CD4-positive, alpha-beta T cell treated with Interleukin-21 for 1 hour (primary cell): ENCODE measurements around the gene MGLL.

Experiments
- DNase-seq: peaks from one replicate; pipeline ENCODE4 v3.0.0-alpha.2; 2020

Gene MGLL

DNA sequence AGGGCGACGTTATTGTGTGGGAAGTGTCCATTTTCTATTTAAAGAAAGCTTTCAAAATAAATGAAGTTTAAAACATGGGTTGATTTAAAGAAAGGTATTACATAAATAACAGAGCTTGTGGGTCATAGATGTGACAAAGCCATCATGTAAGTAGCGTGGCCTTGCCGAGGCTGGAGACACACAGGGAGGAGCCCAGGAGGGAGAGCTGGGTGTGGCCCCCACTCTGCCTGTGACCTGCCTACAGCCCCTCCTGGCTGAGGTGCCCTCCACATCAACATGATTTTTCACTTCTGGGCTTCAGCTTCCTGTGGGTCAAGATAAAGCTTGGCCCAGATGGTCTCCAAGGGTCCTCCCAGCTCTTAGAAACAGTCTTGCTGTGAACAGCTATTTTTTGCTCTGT lies 12.5 kb upstream of the MGLL start:
- no peak for DNase-seq

DNA sequence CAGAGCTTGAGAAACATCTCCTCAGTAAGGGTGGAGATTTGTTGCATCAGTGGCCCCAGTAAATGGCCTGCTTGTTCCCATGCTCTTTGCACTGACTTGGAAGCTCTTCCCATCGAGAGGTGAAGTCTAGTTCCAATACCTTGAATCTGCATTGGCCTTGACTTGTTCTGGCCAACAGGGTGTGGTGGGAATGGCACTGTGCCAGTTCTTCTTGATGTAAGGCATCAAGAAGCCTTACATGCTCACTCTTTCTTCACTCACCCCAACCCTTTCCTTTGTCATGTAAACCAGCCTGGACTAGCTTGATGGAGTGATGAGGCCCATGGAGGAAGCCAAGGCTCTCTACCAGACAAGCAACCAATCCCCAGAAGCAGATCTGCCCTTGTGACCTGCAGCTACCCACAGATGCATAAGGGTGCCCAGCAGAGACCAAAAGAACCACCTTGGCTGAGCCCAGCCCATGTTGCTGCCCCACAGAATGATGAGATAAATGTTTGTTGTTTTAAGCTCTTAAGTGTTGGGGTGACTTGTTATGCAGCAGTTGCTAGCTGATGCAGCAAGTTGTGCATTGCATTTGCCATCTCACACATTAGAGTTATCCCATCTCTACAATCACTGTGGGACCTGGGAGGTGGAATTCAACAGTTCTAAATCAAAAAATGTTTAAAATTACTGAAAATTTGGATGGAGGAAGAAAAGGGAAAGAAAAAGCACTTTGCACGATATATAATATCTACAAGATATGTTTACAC lies 11.1 kb upstream of the MGLL start:
- DNase-seq: no peak

DNA sequence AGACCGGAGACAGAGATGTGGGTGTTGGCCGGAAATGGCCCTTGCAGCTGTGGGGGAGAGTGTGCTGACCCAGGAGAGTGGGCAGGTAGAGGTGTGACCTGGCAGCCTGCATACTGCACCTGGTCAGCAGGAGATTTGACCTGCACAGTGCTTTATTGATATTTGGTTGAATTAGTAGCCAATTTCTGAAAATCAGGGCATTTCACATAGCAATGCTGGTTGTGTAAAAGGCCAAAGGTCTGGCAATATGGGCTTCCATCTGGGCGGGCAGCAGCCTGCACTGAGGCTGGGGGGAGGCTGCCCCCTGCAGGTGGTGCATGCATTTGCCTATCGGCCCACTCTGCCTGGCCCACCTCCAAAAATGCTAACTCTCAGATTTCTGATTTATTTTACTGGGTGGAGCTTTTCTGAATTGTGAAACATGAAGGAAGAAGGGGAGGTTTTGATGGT lies 9.4 kb upstream of the MGLL start:
- DNase-seq: peak; percentile 10

DNA sequence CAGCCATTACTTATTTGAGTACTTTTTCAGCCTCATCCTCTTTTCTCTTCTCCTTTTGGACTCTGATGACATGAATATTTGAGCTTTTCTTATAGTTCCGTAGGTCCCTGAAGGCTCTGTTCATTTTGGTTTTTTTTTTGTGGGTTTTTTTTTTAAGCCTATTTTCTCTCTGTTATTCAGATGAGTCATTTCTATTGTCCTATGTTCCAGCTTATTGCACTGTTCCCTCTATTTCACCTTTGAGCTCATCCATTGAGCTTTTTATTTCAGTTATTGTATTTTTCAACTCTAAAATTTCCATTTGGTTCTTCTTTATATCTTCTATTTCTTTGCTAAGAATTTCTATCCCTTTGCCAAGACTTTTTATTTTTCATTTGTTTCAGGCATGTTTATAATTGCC lies 7.2 kb upstream of the MGLL start:
- no peak for DNase-seq

DNA sequence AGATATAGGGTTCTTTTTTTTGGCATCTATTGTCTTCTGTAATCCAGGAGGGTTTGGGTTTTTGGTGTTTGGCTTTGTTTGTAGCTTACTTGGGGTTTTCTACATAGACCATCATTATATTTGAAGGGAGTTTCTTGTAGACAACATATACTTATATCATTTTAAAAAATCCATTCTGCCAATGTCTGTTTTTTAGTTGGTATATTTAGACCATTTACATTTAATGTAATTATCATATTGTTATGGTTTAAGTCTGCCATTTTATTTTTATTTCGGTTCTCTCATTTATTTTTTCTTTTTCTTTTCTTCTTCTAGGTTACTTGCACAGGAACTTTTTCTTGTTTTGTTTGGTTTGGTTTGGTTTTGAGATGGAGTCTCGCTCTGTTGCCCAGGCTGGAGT lies 5.5 kb upstream of the MGLL start:
- no peak for DNase-seq

DNA sequence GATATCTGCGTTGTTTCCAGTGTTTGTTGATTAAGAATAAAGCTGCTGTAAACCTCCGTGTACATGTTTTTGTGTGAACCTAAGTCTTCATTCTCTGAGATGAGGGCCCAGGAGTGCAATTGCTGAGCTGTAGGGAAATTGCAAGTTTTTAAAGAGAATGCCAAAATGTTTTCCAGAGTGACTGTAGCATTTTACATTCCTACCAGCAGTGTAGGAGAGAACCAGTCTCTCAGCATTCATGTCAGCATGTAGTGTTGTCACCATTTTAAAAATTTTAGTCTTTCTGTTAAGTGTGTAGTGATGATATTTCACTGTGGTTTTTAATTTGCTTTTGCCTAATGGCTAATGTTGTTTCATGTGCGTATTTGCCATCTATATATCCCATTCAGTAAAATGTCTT lies 3.4 kb upstream of the MGLL start:
- DNase-seq: no peak

DNA sequence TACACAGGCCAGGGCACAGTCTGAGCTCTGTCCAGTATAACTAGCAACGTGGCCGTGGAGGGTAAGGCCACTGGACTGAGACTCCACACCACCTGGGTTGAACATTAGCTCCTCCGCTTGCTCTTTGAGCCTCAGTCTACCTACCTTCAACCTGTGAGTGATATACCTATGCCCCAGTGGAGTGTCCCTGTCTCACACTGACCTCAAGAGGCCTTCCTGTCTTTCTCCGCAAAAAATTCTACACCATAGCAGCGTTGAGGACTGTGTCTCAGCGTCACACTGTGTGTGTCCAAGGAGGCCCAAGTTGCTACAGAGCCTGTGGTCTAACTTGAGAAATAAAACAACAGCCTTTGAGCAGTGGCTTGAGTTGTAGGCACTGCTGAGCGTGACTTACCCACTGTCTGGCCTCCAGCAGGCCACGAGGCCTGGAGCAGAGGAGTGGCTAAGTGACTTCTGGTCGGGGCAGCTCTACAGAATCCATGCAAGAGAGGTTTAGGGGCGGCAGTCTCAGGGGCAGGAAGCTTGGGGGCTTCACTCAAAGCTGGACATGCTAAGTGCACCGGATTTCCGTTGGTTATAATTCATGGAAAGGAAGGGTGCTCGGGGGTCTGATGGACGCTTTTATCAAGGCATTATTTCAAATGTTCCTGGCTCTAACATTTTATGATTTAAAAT lies 2.0 kb upstream of the MGLL start:
- DNase-seq: no peak

DNA sequence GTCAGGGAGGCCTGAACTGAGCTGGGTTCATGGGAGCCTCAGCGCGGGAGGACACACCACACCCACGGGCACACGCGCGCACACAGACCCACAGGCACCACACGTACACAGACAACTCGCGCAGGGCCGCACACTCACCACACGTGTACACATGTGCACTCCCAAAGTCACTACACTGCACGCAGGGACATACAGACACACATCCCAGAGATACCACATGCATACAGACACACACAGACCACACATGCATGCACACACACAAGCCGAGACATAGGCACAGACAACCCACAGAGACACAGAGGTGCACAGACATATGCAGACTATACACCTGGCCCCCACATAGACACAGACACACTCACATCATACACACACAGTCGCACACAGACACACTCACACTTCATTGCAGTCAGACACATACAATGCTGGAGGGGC lies 1.1 kb upstream of the MGLL start:
- DNase-seq: no peak

DNA sequence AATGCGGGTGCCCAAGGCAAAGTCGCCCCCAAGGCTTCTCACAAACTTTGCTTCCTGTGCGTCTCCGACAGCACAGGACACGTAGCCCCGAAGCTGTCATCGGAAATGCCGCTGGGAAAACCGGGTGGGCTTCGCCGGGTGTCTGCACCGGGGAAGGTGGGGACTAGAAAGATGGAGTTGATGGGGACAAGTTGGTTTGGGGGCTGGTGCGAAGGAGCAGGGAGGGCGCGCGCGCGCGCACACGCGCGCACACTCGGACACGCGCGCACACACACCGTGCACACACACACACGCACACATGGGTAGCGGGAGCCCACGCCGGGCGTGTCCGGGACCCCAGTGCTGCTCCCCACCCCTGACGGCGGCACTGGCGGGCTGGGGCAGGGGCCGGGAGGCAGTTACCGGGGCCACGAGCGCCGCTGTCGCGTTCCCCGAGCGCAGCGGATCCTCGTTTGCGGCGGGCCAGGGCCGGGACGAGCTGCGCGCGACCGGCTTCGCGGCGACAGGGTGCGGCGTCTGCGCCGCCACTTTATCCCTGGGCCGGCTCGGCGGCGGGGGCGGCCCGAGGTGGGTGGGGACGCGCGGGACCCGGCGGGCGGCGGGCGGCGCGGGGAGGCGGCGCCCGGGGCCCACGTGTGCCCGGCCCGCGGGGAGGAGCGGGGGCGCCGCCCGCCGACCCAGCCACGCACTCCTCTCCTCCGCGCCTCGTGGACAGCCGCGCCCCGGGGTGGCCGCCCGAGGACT lies 539 bp upstream of the MGLL start:
- DNase-seq: peak; percentile 3

DNA sequence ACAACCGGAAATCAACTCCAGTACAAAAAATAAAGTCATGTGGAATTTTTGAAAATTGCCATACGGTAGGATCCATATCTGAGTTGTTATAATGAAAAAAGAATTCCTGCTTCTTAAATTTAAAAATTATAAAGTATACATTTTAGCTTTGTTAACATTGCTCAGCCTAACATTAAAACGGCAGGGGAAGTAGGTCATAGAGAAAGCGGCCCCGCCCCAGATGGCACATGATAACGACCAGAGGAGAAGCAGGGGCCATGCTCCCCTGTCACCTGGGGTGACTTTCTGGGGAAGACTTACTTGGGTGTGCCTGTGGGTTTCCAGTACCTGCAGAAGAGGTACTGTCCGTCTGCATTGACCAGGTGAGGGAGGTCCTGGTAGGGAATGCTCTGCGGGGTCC lies 921 bp downstream of the MGLL start:
- no peak for DNase-seq

DNA sequence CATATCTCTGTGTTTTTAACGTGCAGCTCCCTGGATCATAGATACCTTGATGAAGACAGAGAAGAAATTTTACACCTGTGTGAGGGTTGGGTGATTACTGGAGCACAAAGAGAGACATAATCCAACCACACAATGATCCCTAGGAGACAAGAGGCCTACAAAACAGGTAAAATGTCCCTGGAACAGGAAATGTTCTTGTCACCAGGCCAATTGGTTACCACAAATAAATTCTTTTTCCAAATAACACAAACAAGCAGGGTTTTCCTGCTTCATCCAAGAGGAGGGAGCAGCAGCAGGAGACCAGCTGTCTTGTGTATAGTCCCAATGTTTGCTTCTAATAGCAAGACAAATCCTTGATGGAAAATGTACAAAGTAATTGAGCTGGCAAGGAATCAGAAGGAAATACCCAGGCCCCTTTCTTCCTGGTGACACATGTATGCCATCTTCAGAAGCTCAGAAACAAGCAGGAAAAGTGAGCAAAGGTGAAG lies 1.4 kb downstream of the MGLL start:
- no peak for DNase-seq

DNA sequence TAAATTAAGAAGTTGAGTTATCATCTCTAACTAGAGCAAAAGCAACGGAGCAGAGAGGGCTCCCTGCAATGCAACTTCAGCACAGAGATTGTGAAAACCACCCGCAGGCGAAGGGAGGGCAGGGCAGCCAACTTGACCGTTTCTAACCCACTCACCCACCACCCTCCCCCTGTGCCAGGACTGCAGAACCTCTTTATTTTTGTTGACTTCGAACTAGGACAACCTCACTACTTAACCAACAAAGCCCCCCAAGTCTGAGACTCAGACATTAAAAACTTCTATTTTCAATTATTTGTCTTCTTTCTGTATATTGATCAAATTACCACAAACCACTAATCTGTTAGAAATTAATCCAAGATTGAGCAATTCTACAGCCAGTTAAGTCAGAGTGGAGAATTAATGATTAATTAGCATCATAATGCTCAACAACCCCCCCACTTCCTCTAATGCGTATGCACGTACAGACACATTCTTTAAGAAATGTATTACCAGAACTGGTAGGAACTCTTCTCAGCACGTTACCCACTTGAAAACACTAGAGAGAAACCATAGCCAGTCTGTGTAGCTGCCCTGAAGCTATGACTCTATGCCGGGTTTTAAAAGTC lies 2.0 kb downstream of the MGLL start:
- DNase-seq: no peak

DNA sequence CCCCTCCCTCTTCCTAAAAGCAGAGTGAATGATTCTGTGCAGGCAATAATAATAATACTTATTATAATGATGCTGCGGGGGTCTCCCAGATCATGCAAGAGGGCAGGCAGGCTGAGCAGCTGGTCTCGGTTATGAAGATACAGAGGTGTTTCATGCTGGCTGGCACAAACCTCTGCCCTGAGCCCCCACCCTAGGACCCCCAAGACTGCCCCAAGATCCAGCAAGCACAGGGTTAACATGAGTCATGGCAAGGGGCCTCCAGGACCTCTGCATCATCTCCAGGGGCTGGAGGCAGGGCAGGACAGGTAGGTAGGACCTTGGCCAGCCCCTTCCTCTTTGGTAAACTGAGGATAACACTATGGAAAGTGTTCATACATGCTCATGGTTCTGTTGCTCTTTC lies 2.7 kb downstream of the MGLL start:
- no peak for DNase-seq

DNA sequence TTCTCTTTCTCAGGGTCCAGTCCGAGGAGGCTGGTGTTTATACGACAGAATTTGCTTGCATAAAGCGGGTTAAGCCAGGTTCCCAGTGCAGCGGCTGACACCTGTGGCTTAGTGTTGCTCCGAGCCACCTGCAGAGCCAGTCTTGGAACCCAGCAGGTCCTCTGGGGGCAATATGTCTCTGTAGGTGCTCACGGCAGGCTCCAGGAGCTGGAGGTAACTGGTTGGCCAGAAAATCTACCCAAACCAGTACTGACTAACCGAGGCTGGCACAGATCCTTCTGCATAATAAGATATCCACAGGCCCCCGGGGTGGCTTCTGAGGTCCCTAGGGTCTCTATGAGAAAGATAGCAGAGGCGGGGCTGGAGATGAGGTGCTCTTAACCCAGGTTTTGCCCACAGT lies 3.2 kb downstream of the MGLL start:
- no peak for DNase-seq

DNA sequence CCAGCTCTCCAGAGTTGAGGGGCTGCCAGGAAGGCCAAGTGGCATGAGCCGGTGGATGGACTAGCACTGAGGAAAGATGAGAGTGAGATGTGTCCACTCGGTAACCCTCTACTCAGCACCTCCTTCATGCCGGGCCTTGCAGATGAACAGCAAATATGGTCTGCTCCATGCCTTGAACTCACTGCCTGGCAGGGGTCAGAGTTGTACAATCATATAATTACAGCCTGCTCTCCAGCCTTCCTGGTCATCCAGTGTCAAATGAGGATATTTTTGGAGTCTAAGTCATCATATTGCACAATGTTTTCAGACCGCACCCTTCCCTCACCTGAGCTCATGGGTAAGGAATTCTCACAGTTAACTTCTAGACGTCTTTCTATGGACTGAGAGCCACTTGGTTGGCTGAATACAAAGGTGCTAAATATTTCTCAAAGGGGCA lies 4.9 kb downstream of the MGLL start:
- DNase-seq: no peak

DNA sequence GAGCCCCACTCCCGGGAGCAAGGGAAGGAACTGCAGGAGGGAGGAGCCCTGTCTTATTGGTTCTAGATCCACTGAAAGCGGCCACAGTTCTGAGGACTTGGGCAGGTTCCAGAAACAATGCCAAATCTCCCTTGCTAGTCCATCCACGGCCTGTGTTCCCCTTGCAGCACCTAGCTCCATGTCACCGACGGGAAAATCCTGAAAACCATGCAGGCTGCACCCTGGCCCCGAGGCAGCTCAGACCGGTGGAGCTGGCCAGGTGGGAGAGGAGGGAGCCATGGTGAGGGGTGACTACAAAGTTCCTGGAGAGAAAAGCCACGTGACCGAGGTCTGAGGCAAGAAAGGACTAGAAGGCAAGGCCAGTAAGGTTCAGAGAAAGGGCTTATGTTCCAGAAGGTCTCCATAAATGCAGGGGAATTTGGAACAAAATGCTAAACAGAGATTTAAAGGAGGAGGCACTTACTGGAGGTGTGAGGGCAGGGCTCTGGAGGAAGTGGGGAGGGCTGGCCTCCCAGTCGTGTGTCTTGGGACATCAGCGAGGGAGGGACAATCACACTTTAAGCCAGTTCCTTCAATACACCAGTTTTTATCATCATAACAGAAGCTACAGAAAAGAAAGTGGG lies 5.4 kb downstream of the MGLL start:
- no peak for DNase-seq

DNA sequence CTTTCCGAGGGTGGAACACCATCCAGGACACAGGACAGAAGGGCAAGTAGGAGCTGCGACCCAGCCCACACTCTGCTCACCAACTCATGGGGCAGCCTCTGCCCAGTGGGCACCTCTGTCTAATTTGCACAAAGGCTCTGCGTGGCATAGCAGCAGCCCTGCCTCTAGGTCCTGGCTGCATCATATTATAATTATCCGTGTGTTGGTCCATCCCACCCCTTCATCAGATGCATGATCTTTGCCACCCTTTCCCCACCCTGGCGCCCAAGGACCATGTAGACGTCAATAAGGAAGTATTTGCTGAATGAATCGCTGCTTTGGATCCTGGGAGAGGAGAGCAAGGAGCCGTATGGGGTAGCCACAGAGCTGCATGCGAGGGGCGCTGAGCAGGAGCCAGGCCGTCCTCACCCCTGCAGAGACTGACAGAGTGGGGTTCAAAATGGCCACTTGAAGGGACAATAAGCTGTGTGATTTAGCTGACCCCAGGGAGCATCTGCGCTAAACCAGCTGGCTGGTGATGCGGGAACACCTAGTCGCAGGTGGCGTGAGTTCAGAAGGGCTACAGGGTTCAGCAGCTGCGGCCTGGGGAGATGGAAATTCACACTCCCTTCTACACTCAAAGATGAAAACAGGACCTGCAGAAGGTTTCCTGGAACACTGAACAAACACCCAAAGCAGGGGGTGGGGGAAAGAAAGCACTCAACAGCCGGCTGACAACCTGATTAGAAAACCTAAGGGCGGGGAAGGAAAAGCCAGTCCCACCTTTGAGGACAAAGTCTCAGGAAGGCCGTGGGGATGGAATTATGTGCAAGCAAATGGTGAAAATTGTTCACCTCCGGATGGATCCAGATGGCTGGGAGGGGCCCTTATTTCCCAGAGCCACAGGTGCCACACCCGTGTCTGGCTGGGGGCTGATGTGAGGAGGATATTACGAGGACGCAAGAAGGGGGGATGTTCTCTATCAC lies 6.4 kb downstream of the MGLL start:
- no peak for DNase-seq

DNA sequence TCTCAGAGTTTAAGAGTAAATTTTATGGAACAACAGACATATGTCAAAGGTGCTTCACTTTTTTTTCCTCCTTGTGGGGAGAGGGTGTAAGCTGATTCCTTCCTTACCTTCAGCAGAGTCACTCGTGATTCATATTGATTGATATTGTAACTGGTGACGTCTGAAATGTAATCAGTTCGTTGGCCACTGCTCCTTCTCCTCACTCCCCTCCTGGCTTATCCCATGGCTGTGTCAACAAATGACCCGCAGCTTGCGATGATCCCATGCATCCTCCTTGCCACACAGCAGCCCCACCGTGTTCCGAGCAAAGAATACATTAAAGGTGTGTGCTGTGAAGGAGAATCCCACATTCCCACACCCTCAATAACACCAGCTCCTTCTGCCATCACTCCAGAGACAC lies 7.3 kb downstream of the MGLL start:
- no peak for DNase-seq

DNA sequence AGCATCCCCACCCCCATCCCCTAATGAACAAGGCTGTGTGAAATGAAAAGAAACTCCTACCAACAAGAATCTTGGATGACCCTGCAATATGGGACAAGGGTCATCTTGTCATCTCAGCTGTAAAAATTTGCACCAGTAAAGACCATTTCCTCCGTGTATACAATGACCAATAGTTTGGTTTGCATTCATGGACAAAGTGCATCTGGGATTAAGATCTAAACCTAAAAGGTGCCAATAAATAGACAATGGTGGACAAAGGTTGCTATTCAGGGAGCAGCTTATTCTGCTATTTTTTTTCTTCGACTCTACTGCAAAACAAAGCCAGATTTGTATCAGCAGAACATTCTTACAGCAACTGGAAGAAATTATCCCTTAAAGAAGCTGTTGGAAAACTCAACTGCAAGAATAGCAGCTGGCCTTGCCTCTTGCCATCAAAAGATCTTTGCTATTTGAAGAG lies 8.0 kb downstream of the MGLL start:
- DNase-seq: no peak

DNA sequence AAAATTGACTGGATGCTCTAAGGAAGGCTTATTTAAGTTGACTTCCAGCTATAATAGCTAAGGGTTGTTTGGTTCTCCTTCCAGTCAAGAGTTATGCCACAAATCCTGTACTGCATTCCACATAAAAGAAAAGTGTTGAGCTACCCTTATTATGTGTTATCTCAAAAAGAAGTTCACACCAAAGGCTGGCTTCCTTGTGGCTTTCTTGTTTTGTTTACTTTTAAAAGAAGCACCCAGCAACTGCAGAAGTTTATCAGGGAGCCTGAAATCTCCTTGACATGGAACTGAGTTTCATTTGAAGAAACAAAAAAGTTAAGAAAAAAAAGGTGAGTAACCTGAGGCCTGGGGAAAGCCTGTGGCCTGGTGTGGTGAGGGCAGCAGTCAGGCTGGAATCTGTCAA lies 10.2 kb downstream of the MGLL start:
- no peak for DNase-seq

DNA sequence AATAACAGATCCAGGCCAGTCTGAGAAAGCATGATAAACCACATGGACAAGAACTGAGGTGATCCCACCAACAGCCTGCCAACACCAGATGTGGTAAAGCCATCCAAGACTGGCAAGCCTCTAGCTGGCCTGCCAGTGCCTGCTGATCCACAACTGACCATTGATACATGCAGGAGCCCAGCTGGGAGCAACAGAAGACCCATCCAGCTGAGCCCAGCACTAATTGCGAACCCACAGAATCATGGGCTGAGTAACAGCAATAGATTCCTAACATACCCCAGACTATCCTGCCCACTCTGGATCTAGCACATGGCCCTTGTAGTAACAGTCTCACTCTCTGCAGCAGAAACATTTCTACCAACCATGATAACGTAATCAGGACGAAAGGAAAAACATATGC lies 10.6 kb downstream of the MGLL start:
- no peak for DNase-seq

DNA sequence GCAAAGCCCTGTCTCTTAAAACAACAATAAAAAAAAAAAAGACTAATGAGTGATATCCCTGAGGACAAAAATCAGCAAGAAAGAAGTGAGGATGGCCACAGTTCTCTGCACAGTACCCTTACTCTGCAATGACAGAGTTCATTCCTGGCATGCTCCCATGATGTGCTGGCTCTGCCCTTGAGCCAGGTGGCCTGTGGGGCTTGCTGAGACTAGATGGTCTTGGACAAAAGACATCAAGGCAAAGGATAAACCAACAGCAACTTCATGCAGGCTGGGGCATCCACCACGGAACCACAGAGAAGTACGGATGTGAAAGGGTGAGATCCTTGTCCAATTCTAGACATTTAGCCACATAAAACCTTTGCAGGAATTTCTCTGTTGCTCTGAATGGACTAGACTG lies 12.7 kb downstream of the MGLL start:
- DNase-seq: no peak
